ENCODE measurements around the gene E2F3. TPM values are rescaled to one million over a fixed set of nuclear protein-coding genes. Genes with fewer than 3 reads are reported as not detected.

The E2F3 gene
- total RNA-seq, 1 experiment from 2014 or later, result 35.7 TPM

DNA sequence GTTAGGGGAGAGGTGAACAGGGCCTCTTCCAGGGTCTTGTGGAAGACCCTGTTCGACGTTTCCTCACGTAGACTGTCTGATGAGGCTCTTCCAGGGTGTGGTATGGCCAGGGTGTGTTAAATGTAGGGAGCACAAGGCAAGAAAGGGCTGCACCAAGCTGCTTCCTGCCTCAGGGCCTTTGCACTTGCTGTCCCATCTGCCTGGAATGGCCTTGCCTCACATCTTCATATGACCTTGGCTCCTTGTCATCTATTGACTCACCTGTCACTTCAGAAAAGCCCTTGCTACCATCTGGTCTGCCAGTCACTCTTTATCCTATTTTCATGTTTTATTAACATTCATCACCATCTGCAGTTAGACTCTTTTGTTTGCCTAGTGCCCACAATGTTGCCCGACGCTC is 31.0 kb downstream of the E2F3 start:
- Histone ChIP-seq H2BK20ac (ENCODE audit: low read depth, low read length, poor library complexity, severe bottlenecking) (no peak overlapping the region), H3K27ac (ENCODE audit: insufficient read length, low read depth, low read length) (no peak overlapping the region), H3K4me1 (ENCODE audit: insufficient read depth, low read length) (peaks cover 1% of the 10 kb centered on the region; the same call in 1 of the 2 replicates), H4K8ac (replicated peaks; ENCODE audit: insufficient read length, low read depth, low read length) (no peak overlapping the region), H2BK120ac (ENCODE audit: low read depth, low read length, poor library complexity, severe bottlenecking) (no peak overlapping the region), H3K4ac (ENCODE audit: low read depth, low read length) (no peak overlapping the region), H4K5ac (ENCODE audit: insufficient read length, low read depth, low read length) (no peak overlapping the region), H3K23me2 (ENCODE audit: insufficient read length, low read depth, low read length, poor library complexity, severe bottlenecking) (no peaks in the 10 kb centered on the region), H3K79me1 (ENCODE audit: insufficient read depth, low read depth, low read length, poor library complexity, severe bottlenecking) (peaks cover 15% of the 10 kb centered on the region), H2BK5ac (ENCODE audit: insufficient read length, low read length) (no peak overlapping the region), H4K91ac (ENCODE audit: insufficient read length, low read depth, low read length) (no peak overlapping the region), H3K18ac (ENCODE audit: insufficient read length, low read depth, low read length) (no peak overlapping the region), H3K79me2 (ENCODE audit: insufficient read depth, low read length) (peaks cover 34% of the 10 kb centered on the region; the same call in 1 of the 2 replicates), H2AFZ (ENCODE audit: low read length) (no peak overlapping the region), H3K9me3 (ENCODE audit: control insufficient read depth, low read depth, low read length) (no peaks in the 10 kb centered on the region), H3T11ph (ENCODE audit: low read length) (no peak overlapping the region), H4K20me1 (ENCODE audit: control insufficient read depth, insufficient read depth, insufficient read length) (no peaks in the 10 kb centered on the region), H3K4me2 (ENCODE audit: insufficient read depth, insufficient read length, low read length) (no peak overlapping the region), H3K14ac (ENCODE audit: insufficient read depth, low read length) (no peak overlapping the region), H3K9ac (ENCODE audit: extremely low read depth, insufficient read length, low read length) (no peak overlapping the region), H2BK15ac (ENCODE audit: low read depth, low read length) (no peak overlapping the region), H3K23ac (ENCODE audit: insufficient read length, low read depth, low read length) (no peak overlapping the region), H3K27me3 (ENCODE audit: insufficient read depth, low read length) (no peaks in the 10 kb centered on the region), H2AK5ac (ENCODE audit: insufficient read length, low read length) (no peak overlapping the region), H3K56ac (ENCODE audit: insufficient read length, low read depth, low read length) (no peak overlapping the region), H2BK12ac (ENCODE audit: insufficient read length, low read depth, low read length) (no peak overlapping the region)
- Mint-ChIP-seq H3K36me3 (ENCODE audit: insufficient read depth in 1 of 3, low read depth in 3 of 3) (peaks cover 25 to 47% (median 46%) of the 10 kb centered on the region in 3 experiments), H3K27ac (no peak overlapping the region; a peak in 2 of 7 replicates), H3K4me1 (peaks cover 6 to 12% of the 10 kb centered on the region in 2 experiments), H3K27me3 (ENCODE audit: low read depth) (no peaks in the 10 kb centered on the region), H3K4me3 (no peak overlapping the region), H3K9me3 (no peaks in the 10 kb centered on the region)
- DNase-seq, result no peak
- TF ChIP-seq, protein P1, sequence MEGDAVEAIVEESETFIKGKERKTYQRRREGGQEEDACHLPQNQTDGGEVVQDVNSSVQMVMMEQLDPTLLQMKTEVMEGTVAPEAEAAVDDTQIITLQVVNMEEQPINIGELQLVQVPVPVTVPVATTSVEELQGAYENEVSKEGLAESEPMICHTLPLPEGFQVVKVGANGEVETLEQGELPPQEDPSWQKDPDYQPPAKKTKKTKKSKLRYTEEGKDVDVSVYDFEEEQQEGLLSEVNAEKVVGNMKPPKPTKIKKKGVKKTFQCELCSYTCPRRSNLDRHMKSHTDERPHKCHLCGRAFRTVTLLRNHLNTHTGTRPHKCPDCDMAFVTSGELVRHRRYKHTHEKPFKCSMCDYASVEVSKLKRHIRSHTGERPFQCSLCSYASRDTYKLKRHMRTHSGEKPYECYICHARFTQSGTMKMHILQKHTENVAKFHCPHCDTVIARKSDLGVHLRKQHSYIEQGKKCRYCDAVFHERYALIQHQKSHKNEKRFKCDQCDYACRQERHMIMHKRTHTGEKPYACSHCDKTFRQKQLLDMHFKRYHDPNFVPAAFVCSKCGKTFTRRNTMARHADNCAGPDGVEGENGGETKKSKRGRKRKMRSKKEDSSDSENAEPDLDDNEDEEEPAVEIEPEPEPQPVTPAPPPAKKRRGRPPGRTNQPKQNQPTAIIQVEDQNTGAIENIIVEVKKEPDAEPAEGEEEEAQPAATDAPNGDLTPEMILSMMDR (conservative IDR thresholded peaks at IDR 0.05), result no peak
- WGBS (ENCODE audit: extremely low coverage, insufficient read length, low lambda C conversion rate), result no CpG with 5 or more reads among the region's 5 CpGs

Measured in H9 (cell line).